Skeletal muscle satellite cell (primary cell): ENCODE measurements around the gene CCDC187.

Source experiments
- H3K27me3 ChIP-seq: 2 replicates; pipeline ENCODE4 v1.7.0; 2013; ENCODE audit warnings: low read length; ENCODE audit not compliant: control insufficient read depth, insufficient read depth
- H3K36me3 ChIP-seq: 2 replicates; pipeline ENCODE4 v1.7.0; 2013; ENCODE audit warnings: mild to moderate bottlenecking, control low read depth, low read length; ENCODE audit not compliant: insufficient read depth
- H3K4me1 ChIP-seq: 2 replicates; pipeline ENCODE4 v1.7.0; 2013; ENCODE audit warnings: low read length; ENCODE audit not compliant: control insufficient read depth, insufficient read depth
- H3K4me2 ChIP-seq: 2 replicates; pipeline ENCODE4 v1.7.0; 2013; ENCODE audit warnings: mild to moderate bottlenecking, low read length
- H3K4me3 ChIP-seq: 2 replicates; pipeline ENCODE4 v1.7.0; 2013; ENCODE audit warnings: low read length
- H3K9ac ChIP-seq: 2 replicates; pipeline ENCODE4 v1.7.0; 2013; ENCODE audit warnings: mild to moderate bottlenecking, low read depth, low read length, moderate library complexity
- H3K9me3 ChIP-seq: replicated peaks from 2 replicates; pipeline ENCODE4 v1.7.0; 2013; ENCODE audit warnings: mild to moderate bottlenecking, control low read depth, low read length

The CCDC187 gene

DNA sequence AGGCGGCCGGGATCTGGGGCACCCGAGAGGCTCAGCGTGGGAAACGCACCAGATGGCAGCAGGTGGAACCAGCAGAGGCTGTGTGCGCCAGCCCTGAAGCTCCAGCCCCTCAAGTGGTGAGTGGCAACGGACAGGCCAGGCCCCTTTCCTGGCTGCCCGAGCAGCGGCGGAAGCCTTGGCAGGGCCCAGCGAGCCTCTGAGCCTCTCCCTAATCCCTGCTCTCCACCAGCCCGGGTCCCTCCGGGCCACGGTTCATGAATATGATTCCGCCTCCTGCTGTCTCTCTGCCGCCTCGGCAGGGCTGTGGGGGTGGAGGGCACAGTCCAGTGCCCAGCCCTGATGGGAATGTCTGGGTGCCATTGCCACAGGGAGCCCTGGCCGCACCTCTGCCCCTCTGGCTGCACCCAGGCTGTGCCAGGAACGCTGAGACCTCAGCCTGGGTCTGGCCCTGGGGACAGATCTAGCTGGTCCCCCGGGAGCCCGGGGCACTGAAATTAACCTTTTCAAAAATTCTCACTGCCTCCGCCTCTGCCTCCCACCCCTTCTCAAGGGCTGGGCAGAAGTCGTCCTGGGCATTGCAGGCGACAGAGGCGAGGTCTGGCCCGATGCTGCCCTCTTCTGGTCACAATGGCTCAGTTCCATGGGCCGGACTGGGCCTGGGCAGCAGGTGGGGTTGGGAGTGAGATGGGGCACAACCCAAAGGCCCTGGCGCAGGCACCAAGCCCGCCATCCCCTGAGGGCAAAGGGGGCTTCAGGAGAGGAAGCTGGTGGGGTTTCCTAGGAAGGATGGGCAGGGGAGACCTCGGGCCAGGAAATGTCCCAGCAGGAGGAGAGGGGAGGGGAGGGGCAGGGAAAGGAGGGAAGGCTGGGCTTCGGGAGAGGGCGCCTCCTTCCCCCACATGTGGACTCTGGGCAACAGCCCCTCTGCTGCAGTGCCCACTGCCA, 20.3 kb downstream of the CCDC187 start:
- no peaks in the 10 kb centered on the region for H3K9me3 ChIP-seq
- H3K27me3 ChIP-seq, result peaks cover 38% of the 10 kb centered on the region
- peak overlapping the region; percentile 46 for H3K9ac ChIP-seq
- H3K4me2 ChIP-seq, result peak overlapping the region; percentile 91
- no peaks in the 10 kb centered on the region for H3K36me3 ChIP-seq
- peaks cover 6% of the 10 kb centered on the region for H3K4me1 ChIP-seq
- peak overlapping the region; percentile 63 for H3K4me3 ChIP-seq

GRCh38 chr9:136282272-136282861, 21.5 kb downstream of the CCDC187 start:
- Histone ChIP-seq H3K9ac (no peak overlapping the region), H3K9me3 (no peaks in the 10 kb centered on the region), H3K27me3 (peaks cover 45% of the 10 kb centered on the region)

GRCh38 chr9:136281421-136282271, 22.2 kb downstream of the CCDC187 start:
- Histone ChIP-seq H3K36me3 (no peaks in the 10 kb centered on the region), H3K9me3 (no peaks in the 10 kb centered on the region), H3K9ac (no peak overlapping the region), H3K4me3 (no peak overlapping the region), H3K4me1 (peaks cover 6% of the 10 kb centered on the region), H3K4me2 (no peak overlapping the region), H3K27me3 (peaks cover 42% of the 10 kb centered on the region)

More at GRCh38 chr9:136282272-136282861, 21.5 kb downstream of the CCDC187 start:
- H3K4me3 ChIP-seq, result no peak overlapping the region
- no peaks in the 10 kb centered on the region for H3K36me3 ChIP-seq
- no peak overlapping the region for H3K4me2 ChIP-seq
- peaks cover 6% of the 10 kb centered on the region for H3K4me1 ChIP-seq

DNA sequence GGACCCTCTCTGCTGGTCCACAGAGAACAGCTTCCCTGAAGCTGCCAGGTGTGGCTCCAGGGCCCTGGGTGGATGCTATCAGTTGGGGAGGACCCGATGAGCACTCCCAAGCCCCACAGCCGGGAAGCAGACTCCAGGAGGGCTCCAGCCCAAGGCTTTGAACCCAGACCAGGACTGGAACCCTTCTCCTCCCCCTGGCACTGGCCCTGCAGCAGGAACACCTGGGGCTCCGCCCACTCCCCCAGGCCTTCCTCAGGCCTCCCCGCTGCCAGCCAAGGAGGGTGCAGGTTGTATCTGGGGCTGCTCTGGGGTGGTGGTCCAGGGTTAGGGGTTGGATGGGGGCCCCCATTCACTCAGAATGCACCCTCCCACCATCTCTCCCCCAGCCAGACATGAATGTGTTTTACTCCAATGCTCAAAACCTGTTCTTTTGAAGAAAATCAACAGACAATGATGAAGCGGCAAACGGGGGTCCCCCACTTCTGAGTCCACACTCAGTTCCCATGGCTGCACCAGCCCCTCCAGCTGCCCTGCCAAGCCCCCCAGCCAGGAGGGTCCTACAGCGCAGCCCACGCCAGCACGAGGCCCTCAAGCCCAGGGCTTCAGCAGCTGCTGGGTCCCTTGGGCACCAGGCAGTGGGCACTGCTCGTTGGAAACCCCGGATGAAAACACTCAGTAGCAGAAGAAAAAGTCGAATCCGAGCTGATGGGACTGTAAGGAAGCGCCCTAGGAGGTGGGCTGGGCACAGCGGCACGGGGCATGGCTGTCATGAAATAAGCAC, 23.2 kb downstream of the CCDC187 start:
- Histone ChIP-seq H3K4me2 (no peak overlapping the region), H3K9me3 (no peaks in the 10 kb centered on the region), H3K36me3 (no peaks in the 10 kb centered on the region), H3K4me3 (no peak overlapping the region), H3K9ac (no peak overlapping the region), H3K27me3 (peaks cover 49% of the 10 kb centered on the region), H3K4me1 (peaks cover 6% of the 10 kb centered on the region)

- no peaks in the 10 kb centered on the region for H3K36me3 ChIP-seq
- peaks cover 58% of the 10 kb centered on the region for H3K27me3 ChIP-seq
- H3K4me1 ChIP-seq, result peaks cover 6% of the 10 kb centered on the region
- no peaks in the 10 kb centered on the region for H3K9me3 ChIP-seq
- no peak overlapping the region for H3K4me2 ChIP-seq
- no peak overlapping the region for H3K9ac ChIP-seq
- H3K4me3 ChIP-seq, result no peak overlapping the region
Observed at GRCh38 chr9:136279471-136279870, 24.4 kb downstream of the CCDC187 start.

DNA sequence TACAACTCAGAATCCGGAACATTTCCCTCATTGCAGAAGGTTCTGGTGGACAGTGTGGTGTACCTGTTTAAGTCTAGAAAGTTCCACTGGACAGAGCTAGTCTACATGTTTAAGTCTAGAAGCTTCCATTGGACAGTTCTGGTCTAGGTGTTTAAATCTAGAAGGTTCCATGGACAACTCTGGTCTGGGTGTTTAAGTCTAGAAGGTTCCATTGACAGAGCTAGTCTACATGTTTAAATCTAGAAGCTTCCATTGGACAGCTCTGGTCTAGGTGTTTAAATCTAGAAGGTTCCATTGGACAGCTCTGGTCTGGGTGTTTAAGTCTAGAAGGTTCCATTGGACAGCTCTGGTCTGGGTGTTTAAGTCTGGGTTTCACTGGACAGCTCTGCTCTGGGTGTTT, 25.0 kb downstream of the CCDC187 start:
- H3K36me3 ChIP-seq, result no peaks in the 10 kb centered on the region
- no peak overlapping the region for H3K9ac ChIP-seq
- H3K4me2 ChIP-seq, result no peak overlapping the region
- H3K27me3 ChIP-seq, result peaks cover 64% of the 10 kb centered on the region
- no peak overlapping the region for H3K4me3 ChIP-seq
- H3K9me3 ChIP-seq, result no peaks in the 10 kb centered on the region
- H3K4me1 ChIP-seq, result peaks cover 6% of the 10 kb centered on the region

DNA sequence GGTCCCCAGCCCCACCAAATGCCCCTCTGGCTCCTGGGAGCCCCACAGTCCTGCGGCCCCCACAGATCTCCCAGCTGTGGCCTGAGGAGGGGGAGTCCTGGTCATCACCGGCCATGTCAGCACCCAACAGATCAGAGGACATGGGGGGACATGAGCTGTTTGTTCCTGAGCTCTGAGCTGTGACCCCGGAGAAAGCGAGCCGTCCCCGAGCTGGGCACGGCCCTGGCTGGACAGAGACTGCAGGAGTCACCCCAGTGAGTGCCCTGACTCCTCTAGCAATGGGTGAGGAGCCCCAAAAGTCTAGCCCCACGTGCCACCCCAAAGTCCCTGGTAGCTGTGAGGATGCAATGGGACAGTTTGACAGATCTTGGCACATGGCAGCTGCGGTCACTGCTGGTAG, 25.7 kb downstream of the CCDC187 start:
- peaks cover 71% of the 10 kb centered on the region for H3K27me3 ChIP-seq
- H3K4me1 ChIP-seq, result peaks cover 2% of the 10 kb centered on the region
- H3K36me3 ChIP-seq, result no peaks in the 10 kb centered on the region
- no peak overlapping the region for H3K4me3 ChIP-seq
- H3K4me2 ChIP-seq, result no peak overlapping the region
- no peak overlapping the region for H3K9ac ChIP-seq
- H3K9me3 ChIP-seq, result no peaks in the 10 kb centered on the region

GRCh38 chr9:136277746-136278145, 26.1 kb downstream of the CCDC187 start:
- no peaks in the 10 kb centered on the region for H3K4me1 ChIP-seq
- H3K9me3 ChIP-seq, result no peaks in the 10 kb centered on the region
- H3K27me3 ChIP-seq, result peaks cover 75% of the 10 kb centered on the region

GRCh38 chr9:136276716-136277115, 27.2 kb downstream of the CCDC187 start:
- no peaks in the 10 kb centered on the region for H3K9me3 ChIP-seq
- no peak overlapping the region for H3K9ac ChIP-seq
- H3K36me3 ChIP-seq, result no peaks in the 10 kb centered on the region
- H3K4me1 ChIP-seq, result no peaks in the 10 kb centered on the region
- no peak overlapping the region for H3K4me3 ChIP-seq
- peaks cover 77% of the 10 kb centered on the region for H3K27me3 ChIP-seq
- no peak overlapping the region for H3K4me2 ChIP-seq

More at GRCh38 chr9:136277746-136278145, 26.1 kb downstream of the CCDC187 start:
- H3K36me3 ChIP-seq, result no peaks in the 10 kb centered on the region
- no peak overlapping the region for H3K4me2 ChIP-seq
- no peak overlapping the region for H3K4me3 ChIP-seq
- H3K9ac ChIP-seq, result no peak overlapping the region

DNA sequence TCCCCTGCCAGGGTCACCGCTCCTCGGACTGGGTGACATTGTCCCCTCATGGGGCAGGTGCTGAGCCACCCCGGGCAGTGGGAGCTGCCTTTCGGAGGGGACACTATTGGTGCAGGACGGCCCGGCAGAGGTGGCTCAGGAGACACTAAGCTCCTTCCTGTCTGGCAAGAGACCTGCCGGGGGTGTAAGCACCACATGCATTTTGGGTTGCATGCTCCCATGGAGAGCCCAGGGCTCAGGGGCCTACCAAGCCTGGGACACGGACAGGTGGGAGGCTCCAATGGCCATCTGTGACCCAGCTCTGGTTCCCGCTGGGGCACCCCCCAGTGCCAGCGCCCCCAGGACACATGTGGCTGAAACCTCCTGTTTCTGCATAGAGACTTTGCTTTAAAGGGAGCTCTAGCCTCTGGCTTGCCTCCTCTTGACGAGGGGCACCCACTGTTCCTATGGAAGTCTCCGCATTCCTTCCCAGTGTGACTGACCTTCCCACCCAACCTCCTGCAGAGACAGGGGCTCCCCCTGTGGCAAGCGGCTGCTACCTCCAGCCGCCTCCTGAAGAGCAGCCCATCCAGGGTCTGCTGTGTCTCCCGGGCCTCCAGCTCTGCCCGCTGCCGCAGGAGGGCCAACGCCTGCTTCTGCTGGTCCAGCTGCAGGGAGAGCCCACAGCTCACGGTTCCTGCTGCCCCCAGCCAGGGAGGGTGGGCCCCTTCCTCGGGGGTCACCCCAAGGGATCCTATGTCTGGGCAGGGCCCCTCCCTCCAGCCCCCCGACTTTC, 28.1 kb downstream of the CCDC187 start:
- H3K9ac ChIP-seq, result no peak overlapping the region
- H3K4me1 ChIP-seq, result no peaks in the 10 kb centered on the region
- no peaks in the 10 kb centered on the region for H3K36me3 ChIP-seq
- H3K27me3 ChIP-seq, result peaks cover 75% of the 10 kb centered on the region
- no peaks in the 10 kb centered on the region for H3K9me3 ChIP-seq
- H3K4me2 ChIP-seq, result no peak overlapping the region
- H3K4me3 ChIP-seq, result no peak overlapping the region
